Ishikawa (cell line): ENCODE measurements around the gene SCAMP1.

Experiments used
- CEBPB ChIP-seq: IDR thresholded peaks from 2 replicates; pipeline ENCODE4 v1.6.1; 2012
- CREB1 ChIP-seq: IDR thresholded peaks from 2 replicates; pipeline ENCODE4 v1.6.1; 2012; ENCODE audit warnings: low read depth
- EP300 ChIP-seq: IDR thresholded peaks from 2 replicates; pipeline ENCODE4 v1.6.1; 2012; ENCODE audit warnings: borderline replicate concordance
- FOXM1 ChIP-seq: IDR thresholded peaks from 2 replicates; pipeline ENCODE4 v1.6.1; 2012; ENCODE audit warnings: low read depth, borderline replicate concordance
- MAX ChIP-seq: IDR thresholded peaks from 2 replicates; pipeline ENCODE4 v1.6.1; 2012
- NFIC ChIP-seq: IDR thresholded peaks from 2 replicates; pipeline ENCODE4 v1.6.1; 2012
- REST ChIP-seq: IDR thresholded peaks from 2 replicates; pipeline ENCODE4 v1.6.1; 2012; ENCODE audit warnings: low read depth, mild to moderate bottlenecking
- TAF1 ChIP-seq: IDR thresholded peaks from 2 replicates; pipeline ENCODE4 v1.6.1; 2012; ENCODE audit warnings: low read depth, mild to moderate bottlenecking
- TCF12 ChIP-seq: IDR thresholded peaks from 2 replicates; pipeline ENCODE4 v1.6.1; 2012; ENCODE audit warnings: low read depth
- TEAD4 ChIP-seq: IDR thresholded peaks from 2 replicates; pipeline ENCODE4 v1.6.1; 2012
- YY1 ChIP-seq: IDR thresholded peaks from 2 replicates; pipeline ENCODE4 v1.6.1; 2012; ENCODE audit warnings: low read depth
- ZBTB7A ChIP-seq: IDR thresholded peaks from 2 replicates; pipeline ENCODE4 v1.6.1; 2012; ENCODE audit warnings: low read depth
- TF ChIP-seq, protein P1 (sequence below): IDR thresholded peaks from 2 replicates; pipeline ENCODE4 v1.6.1; 2012

GRCh38 chr5:78490709-78491485 is 130.5 kb downstream of the SCAMP1 start:
- TF ChIP-seq CEBPB (no peak), TAF1 (no peak), FOXM1 (no peak), REST (no peak), MAX (no peak), EP300 (no peak), YY1 (no peak), CREB1 (no peak), TEAD4 (no peak), TCF12 (no peak), NFIC (no peak), ZBTB7A (no peak)
- TF ChIP-seq, protein P1, sequence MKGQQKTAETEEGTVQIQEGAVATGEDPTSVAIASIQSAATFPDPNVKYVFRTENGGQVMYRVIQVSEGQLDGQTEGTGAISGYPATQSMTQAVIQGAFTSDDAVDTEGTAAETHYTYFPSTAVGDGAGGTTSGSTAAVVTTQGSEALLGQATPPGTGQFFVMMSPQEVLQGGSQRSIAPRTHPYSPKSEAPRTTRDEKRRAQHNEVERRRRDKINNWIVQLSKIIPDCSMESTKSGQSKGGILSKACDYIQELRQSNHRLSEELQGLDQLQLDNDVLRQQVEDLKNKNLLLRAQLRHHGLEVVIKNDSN = no peak
